HG03558 (cell line): ENCODE results near the gene CES2.
"Not testable (repeated sequence)": the region's sequence is repeated elsewhere in the genome, so short reads cannot be mapped to it uniquely, and the experiment has no call there.

Source experiments
- ATAC-seq: cut with Tn5 transposase; IDR thresholded peaks from one replicate; pipeline ENCODE4 v1.9.1; 2021; ENCODE audit warnings: moderate number of reproducible peaks; ENCODE audit not compliant: unreplicated experiment; ENCODE audit errors: extremely low read depth

CES2 gene

GRCh38 chr16:66932076-66932475 is 3.2 kb upstream of the CES2 start:
- ATAC-seq, result no peak

DNA sequence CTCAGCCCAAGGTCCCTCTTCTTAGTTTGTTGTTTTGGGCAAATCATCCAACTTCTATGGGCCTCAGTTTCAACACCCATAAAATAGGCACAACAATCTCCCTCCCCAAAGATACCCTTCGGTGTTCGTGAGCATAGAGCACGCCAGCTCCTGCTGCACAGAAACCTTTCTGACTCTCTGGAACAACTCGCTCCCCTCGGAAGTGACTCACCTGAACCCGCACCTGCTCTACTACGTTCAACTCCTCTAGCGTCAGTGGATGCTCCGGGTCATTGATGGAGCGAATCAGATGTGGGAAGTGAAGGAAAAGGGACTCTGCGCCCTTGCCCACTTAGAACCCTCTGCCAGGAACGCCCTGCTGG is 1.6 kb upstream of the CES2 start:
- no peak for ATAC-seq

- peak; percentile 50 for ATAC-seq
Measured at GRCh38 chr16:66934138-66934838, 1.0 kb upstream of the CES2 start, which contains the start of gene CIAO2B. TSS of gene CIAO2B (minus strand) at chr16:66934402. CDS start at chr16:66934364, 38 bp downstream.

DNA sequence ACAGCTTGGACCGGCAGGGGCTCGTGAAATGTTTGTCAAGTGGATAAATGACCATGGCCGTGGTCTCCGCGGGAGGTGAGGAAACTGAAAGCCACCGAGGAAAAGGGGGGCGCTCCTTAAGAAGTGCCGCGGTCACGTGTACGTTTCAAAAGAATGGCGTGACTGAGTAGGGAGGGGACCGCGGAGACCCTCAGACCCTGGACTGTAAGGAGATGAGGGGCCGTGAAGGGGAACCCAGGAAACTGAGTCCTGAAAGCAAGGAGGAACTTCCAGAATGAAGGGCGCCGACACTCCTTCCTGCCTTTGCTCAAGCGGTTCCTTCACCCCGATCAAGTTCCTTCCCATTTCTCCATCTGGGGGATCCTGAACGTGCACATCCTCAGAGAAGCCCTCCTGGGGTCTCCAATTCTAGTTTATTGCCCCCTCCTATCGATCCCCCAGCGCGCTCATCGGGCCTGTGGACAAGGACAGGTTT is 440 bp upstream of the CES2 start:
- not testable (repeated sequence) for ATAC-seq

DNA sequence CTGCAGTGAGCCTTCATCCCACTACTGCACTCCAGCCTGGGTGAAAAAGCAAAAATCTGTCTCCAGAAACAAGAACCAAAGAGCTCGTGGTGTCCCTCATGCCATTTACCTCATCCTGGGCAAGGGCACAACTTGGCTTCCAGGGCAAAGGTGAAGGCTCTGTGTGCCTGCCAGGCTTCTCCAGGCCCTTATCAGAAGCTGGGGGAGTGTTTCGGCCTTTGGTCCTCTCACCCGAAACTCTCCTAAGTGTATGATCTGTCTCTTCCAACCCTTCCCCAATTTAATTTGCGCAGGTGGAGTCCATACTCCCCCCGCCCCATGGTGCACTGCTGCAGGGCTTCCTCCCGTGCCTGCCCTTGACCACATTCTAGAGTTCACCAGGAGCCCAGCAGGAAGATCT is 1.1 kb downstream of the CES2 start:
- ATAC-seq, result no peak

DNA sequence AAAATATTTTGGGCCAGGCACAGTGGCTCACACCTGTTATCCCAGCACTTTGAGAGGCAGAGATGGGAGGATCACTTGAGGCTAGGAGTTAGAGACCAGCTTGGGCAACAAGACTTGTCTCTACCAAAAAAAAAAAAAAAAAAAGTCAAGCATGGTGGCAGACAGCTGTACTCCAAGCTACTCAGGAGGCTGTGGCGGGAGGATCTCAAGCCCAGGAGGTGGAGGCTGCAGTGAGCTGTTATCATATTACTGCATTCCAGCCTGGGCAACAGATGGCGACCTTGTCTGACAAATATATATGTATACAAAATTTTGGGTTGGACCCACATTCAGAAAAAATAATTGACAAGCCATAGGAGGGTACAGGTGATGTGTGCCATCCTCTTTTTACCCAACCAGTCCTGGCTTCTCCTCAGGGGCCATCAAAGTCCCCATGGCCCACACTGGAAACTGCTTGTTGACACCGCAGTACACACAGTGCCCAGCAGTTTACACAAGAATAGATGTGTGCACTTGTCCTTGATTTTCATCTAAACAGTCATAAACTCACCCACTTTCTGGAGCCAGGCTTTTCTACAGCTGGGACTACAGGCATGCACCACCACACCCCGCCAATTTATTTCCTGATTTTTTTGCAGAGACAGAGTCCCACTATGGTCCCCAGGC is 1.7 kb downstream of the CES2 start:
- no peak for ATAC-seq

DNA sequence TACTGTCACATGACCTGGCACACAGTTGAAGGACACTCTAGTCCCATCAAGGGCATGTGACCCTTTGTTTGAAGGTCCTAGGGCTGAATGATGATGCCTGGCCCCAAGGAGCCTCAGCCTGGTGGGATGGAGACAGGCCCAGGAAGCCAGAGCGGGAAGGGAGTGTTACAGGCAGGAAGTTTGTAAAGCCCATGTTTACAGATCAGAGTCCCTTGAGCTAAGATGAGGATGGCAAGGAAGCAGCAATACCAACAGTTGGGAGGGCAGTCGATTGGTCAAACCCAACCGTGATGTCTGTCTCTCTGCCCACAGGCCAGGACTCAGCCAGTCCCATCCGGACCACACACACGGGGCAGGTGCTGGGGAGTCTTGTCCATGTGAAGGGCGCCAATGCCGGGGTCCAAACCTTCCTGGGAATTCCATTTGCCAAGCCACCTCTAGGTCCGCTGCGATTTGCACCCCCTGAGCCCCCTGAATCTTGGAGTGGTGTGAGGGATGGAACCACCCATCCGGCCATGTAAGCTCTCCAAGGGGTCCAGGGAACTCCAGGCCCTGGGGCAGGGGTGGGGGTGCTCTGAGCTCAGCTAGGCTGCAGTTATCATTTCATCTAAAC is 2.5 kb downstream of the CES2 start:
- ATAC-seq, result no peak

DNA sequence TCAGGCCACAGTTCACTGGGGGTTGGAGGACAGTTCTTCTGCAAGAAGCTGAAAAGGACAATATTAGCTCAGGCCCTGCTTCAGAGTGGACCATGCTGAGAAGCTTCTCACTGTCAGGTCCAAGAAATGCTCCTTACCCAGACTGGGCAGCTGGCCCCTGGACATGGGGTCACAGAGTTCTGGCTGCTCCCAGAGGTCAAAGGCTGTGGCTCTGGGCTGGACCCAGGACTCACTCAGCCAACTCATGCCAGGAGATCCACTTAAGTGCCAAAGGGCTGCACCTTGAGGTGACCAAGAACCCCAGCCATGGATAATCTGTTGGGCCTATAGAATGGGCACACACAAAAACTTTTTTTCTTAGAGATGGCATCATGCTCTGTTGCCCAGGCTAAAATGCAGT is 4.0 kb downstream of the CES2 start:
- no peak for ATAC-seq

- ATAC-seq, result no peak
Measured at GRCh38 chr16:66940236-66940635, 4.9 kb downstream of the CES2 start.

DNA sequence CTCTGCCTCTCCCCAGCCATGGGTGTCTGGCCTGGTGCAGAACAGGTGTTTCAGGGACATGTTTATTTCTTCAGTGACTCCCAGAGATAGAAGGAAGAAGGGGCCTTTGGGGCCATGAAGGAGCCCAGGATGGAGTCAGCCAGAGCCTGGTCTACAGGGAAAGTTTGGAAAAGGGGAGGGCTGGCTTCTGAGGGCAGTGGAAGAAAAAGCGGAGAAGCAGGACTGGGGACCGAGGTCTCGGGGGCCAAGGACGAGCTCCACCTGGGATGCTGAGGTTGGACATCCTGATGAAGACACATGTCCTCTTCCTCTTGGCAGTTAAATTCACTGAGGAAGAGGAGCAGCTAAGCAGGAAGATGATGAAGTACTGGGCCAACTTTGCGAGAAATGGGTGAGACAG is 7.7 kb downstream of the CES2 start:
- ATAC-seq, result no peak

- no peak for ATAC-seq
Measured at GRCh38 chr16:66943426-66944053, 8.2 kb downstream of the CES2 start.

DNA sequence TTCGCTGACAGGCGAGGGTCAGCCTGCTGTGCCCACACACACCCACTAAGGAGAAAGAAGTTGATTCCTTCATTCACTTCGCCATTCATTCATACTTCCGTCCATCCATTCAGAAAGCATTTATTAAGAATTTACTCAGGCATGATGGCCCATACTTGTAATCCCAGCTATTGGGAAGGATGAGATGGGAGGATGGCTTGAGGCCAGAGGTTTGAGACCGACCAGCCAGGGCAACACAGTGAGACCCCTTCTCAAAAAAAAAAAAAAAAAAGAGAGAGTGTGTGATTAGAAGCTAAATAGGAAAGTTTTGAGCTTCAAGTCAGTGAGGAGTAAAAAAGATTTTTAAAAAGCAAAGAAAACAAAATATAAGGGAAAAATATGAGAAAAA is 8.7 kb downstream of the CES2 start:
- ATAC-seq, result no peak

DNA sequence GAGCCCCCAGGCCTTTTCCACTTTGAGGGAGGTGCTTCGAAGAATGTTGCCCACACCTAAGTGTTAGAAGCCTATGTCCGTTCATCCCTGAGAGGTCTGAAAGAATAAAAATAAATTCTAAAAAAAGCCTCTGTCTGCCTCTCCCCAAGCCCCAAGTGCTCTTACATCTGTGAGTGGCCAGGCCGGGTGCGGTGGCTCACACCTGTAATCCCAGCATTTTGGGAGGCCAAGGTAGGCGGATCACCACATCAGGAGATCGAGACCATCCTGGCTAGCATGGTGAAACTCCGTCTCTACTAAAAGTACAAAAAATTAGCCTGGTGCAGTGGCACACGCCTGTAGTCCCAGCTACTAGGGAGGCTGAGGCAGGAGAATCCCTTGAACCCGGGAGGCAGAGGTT is 9.7 kb downstream of the CES2 start:
- not testable (repeated sequence) for ATAC-seq

DNA sequence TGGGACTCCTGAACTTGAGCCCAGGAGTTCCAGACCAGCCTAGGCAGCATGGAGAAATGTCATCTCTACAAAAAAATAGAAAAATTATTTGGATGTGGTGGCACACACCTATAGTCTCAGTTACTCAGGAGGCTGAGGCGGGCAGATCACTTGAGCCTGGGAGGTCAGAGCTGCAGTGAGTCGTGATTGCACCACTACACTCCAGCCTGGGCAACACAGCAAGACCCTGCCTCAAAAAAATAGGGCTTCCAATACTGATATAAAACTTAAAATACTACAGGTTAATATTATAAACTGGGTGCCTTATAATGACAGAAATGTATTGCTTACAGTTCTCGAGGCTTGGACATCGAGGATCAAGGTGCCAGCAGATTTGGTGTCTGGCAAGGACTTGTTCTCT is 10.6 kb downstream of the CES2 start:
- no peak for ATAC-seq

DNA sequence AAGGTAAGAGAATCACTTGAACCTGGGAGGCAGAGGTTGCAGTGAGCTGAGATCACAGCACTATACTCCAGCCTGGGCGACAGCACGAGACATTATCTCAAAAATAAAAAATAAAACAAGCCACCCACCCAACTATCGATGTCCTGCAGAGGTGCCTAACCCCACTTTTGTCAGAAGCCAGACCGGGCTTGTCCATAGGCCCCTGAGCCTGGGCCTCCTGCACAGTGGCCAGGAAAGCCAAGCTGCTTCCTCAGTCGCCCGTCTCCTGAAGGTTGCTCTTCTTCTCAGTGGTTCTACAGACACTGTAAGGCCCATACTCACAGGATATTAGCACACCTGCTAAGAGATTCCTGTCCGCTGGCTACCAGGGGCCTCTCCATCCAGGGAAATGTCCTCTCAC is 11.2 kb downstream of the CES2 start:
- ATAC-seq, result no peak

DNA sequence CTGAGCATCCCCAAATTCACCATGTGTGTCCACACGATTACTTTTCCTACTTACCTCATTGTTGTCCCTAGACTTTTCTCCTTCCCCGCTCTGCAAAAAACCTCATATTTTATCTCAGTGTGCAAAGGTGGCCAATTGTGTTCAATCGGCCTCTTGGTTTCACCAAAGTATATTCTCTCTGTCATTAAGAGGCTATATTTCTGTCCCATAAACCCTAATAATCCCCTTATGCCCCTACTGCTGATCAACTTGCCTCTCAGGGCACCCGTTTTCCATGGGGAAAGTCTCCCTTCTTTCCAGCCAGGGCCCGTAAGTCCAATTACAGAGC is 11.6 kb downstream of the CES2 start:
- no peak for ATAC-seq

GRCh38 chr16:66947302-66948065 is 12.2 kb downstream of the CES2 start:
- no peak for ATAC-seq

DNA sequence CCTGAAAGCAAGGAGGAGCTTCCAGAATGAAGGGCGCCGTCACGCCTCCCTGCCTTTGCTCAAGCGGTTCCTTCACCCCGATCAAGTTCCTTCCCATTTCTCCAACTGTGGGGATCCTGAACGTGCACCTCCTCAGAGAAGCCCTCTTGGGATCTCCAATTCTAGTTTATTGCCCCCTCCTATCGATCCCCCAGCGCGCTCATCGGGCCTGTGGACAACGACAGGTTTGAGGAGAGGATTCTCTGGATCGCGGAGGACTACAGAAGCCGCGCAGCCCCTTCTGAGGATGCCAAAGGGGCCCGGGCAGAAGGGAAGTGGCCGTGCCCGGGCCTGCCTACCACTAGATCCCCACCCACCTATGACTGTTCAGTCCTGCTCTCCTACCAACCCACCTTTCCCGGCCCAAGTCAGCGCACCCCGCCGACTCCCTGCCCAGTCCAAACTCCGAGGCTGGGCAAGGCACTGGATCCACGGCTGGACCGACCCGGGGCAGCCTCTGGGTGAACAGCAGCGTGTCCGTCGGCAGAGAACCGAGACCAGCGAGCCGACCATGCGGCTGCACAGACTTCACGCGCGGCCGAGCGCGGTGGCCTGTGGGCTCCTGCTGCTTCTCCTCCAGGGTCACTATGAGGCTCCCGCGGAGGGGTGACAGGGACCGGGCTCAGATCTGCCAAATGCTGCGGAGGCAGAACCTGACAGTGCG is 13.0 kb downstream of the CES2 start:
- no peak for ATAC-seq

DNA sequence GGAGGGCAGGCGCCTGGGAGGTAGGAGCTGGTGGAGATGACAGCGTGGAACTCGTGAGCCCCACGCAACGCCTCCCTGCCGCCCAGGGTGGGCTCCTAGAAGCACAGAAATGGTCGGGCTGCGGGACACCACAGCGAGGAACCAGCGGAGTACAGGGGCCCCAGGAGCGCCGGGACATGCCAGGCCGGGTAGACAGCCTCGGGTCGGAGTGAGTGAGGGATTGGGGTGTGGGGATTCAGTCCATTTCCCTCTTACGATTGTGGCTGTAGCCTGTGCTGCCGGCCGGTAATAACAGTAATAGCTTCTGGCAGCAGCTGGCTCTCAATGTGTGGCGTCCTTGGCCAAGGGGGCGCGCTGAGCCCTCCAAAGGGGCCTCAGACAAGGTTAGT is 13.5 kb downstream of the CES2 start:
- ATAC-seq, result no peak

GRCh38 chr16:66949472-66949871 is 14.2 kb downstream of the CES2 start:
- no peak for ATAC-seq
